ENCODE measurements around the gene ATP6V1F. TPM values are rescaled to one million over a fixed set of nuclear protein-coding genes. Genes with fewer than 3 reads are reported as not detected.

Gene ATP6V1F
- total RNA-seq, 5 donors from 2014 or later (not counting 1 experiment from before 2014, with no cell fraction given), result 62.6 to 78.1 (median 75.5) TPM

- no peaks in the 10 kb centered on the region for H3K9me3 ChIP-seq
- peaks cover 0 to 89% of the 10 kb centered on the region in 2 experiments for H3K27me3 ChIP-seq (replicated peaks in 1 of 2; ENCODE audit: control insufficient read depth in 2 of 2, extremely low read depth in 1 of 2, insufficient read depth in 2 of 2, low read length in 1 of 2)
- no peak overlapping the region for H3K27ac Mint-ChIP-seq
- H3K27ac ChIP-seq (ENCODE audit: low read length), result no peak overlapping the region
- H3K9me3 Mint-ChIP-seq, result no peaks in the 10 kb centered on the region
- H3K4me3 Mint-ChIP-seq, result peak overlapping the region in 1 of 3 donors; percentile 50
- ChIA-PET POLR2A (no interaction called here), CTCF (no interaction called here)
- DNase-seq (no peak), ATAC-seq (replicated peaks in 1 of 4) (no peak)
- H3K36me3 Mint-ChIP-seq, result no peaks in the 10 kb centered on the region
- peaks cover 10 to 30% of the 10 kb centered on the region in 2 donors for H3K27me3 Mint-ChIP-seq
- H3K4me1 ChIP-seq (ENCODE audit: control insufficient read depth in 1 of 2, extremely low read depth in 1 of 2, insufficient read depth in 2 of 2, low read length in 2 of 2), result peaks cover 0 to 8% of the 10 kb centered on the region in 2 experiments
- no peak overlapping the region for H3K4me3 ChIP-seq (ENCODE audit: control insufficient read depth in 1 of 2, extremely low read depth in 1 of 2, low read length in 1 of 2)
- H3K4me1 Mint-ChIP-seq, result peaks cover 0 to 2% (median 0%) of the 10 kb centered on the region in 3 donors
- 65% methylated on average over 2 of the region's 8 CpGs for WGBS (ENCODE audit: insufficient coverage)
- no peaks in the 10 kb centered on the region for H3K36me3 ChIP-seq (ENCODE audit: control insufficient read depth in 2 of 2, extremely low read depth in 1 of 2, insufficient read depth in 1 of 2, low read length in 1 of 2)
These were observed 26.5 kb downstream of the ATP6V1F start for GRCh38 chr7:128889121-128889520.

- H3K36me3 ChIP-seq (ENCODE audit: control insufficient read depth in 2 of 2, extremely low read depth in 1 of 2, insufficient read depth in 1 of 2, low read length in 1 of 2), result no peaks in the 10 kb centered on the region
- H3K27ac ChIP-seq (ENCODE audit: low read length), result no peak overlapping the region
- peaks cover 0 to 78% of the 10 kb centered on the region in 2 experiments for H3K27me3 ChIP-seq (replicated peaks in 1 of 2; ENCODE audit: control insufficient read depth in 2 of 2, extremely low read depth in 1 of 2, insufficient read depth in 2 of 2, low read length in 1 of 2)
- no peaks in the 10 kb centered on the region for H3K9me3 Mint-ChIP-seq
- 10% methylated on average over 49 of the region's 67 CpGs for WGBS (ENCODE audit: insufficient coverage)
- H3K4me1 Mint-ChIP-seq, result peaks cover 0 to 2% (median 0%) of the 10 kb centered on the region in 3 donors
- ChIA-PET POLR2A (no interaction called here), CTCF (no interaction called here)
- peaks cover 10 to 28% of the 10 kb centered on the region in 2 donors for H3K27me3 Mint-ChIP-seq
- no peak overlapping the region for H3K27ac Mint-ChIP-seq
- ATAC-seq (replicated peaks in 1 of 4) (peak; percentile 22 to 43 (median 36)), DNase-seq (peak in 2 of 35 experiments; percentile 10 to 13)
- peaks cover 0 to 5% of the 10 kb centered on the region in 2 experiments for H3K4me1 ChIP-seq (ENCODE audit: control insufficient read depth in 1 of 2, extremely low read depth in 1 of 2, insufficient read depth in 2 of 2, low read length in 2 of 2)
- peak overlapping the region in 1 of 3 donors; percentile 50 for H3K4me3 Mint-ChIP-seq
- peak overlapping the region in 1 of 2 donors; percentile 17 for H3K4me3 ChIP-seq (ENCODE audit: control insufficient read depth in 1 of 2, extremely low read depth in 1 of 2, low read length in 1 of 2)
- no peaks in the 10 kb centered on the region for H3K36me3 Mint-ChIP-seq
- no peaks in the 10 kb centered on the region for H3K9me3 ChIP-seq
These were observed 27.9 kb downstream of the ATP6V1F start for GRCh38 chr7:128890306-128891109.

GRCh38 chr7:128891110-128891941, 28.7 kb downstream of the ATP6V1F start:
- Mint-ChIP-seq H3K36me3 (no peaks in the 10 kb centered on the region), H3K27me3 (peaks cover 4 to 24% of the 10 kb centered on the region in 2 donors), H3K27ac (no peak overlapping the region), H3K9me3 (no peaks in the 10 kb centered on the region), H3K4me1 (peaks cover 0 to 2% (median 0%) of the 10 kb centered on the region in 3 donors), H3K4me3 (peak overlapping the region in 2 of 3 donors; percentile 9 to 16)
- Histone ChIP-seq H3K27ac (ENCODE audit: low read length) (no peak overlapping the region), H3K36me3 (ENCODE audit: control insufficient read depth in 2 of 2, extremely low read depth in 1 of 2, insufficient read depth in 1 of 2, low read length in 1 of 2) (no peaks in the 10 kb centered on the region), H3K4me3 (ENCODE audit: control insufficient read depth in 1 of 2, extremely low read depth in 1 of 2, low read length in 1 of 2) (peak overlapping the region in 1 of 2 donors; percentile 17), H3K27me3 (replicated peaks in 1 of 2; ENCODE audit: control insufficient read depth in 2 of 2, extremely low read depth in 1 of 2, insufficient read depth in 2 of 2, low read length in 1 of 2) (peaks cover 0 to 72% of the 10 kb centered on the region in 2 experiments), H3K9me3 (no peaks in the 10 kb centered on the region), H3K4me1 (ENCODE audit: control insufficient read depth in 1 of 2, extremely low read depth in 1 of 2, insufficient read depth in 2 of 2, low read length in 2 of 2) (peaks cover 0 to 5% of the 10 kb centered on the region in 2 experiments)
- ChIA-PET POLR2A (no interaction called here), CTCF (no interaction called here)
- DNase-seq (peak in 7 of 35 experiments; percentile 14 to 31 (median 27)), ATAC-seq (replicated peaks in 1 of 4) (peak in 3 of 4 experiments; percentile 31 to 78 (median 50))
- WGBS (ENCODE audit: insufficient coverage), result 44% methylated on average over 20 of the region's 41 CpGs

- no peaks in the 10 kb centered on the region for H3K9me3 ChIP-seq
- no peaks in the 10 kb centered on the region for H3K36me3 Mint-ChIP-seq
- 67% methylated on average over 3 of the region's 11 CpGs for WGBS (ENCODE audit: insufficient coverage)
- POLR2A ChIA-PET, result no interaction called here
- ATAC-seq (replicated peaks in 1 of 4) (no peak), DNase-seq (no peak)
- H3K36me3 ChIP-seq (ENCODE audit: control insufficient read depth in 2 of 2, extremely low read depth in 1 of 2, insufficient read depth in 1 of 2, low read length in 1 of 2), result no peaks in the 10 kb centered on the region
- H3K4me3 ChIP-seq (ENCODE audit: control insufficient read depth in 1 of 2, extremely low read depth in 1 of 2, low read length in 1 of 2), result no peak overlapping the region
- H3K4me3 Mint-ChIP-seq, result peak overlapping the region in 2 of 3 donors; percentile 9 to 16
- peaks cover 0 to 2% (median 0%) of the 10 kb centered on the region in 3 donors for H3K4me1 Mint-ChIP-seq
- H3K4me1 ChIP-seq (ENCODE audit: control insufficient read depth in 1 of 2, extremely low read depth in 1 of 2, insufficient read depth in 2 of 2, low read length in 2 of 2), result peaks cover 0 to 5% of the 10 kb centered on the region in 2 experiments
- H3K27me3 Mint-ChIP-seq, result peaks cover 7 to 23% of the 10 kb centered on the region in 2 donors
- H3K27ac ChIP-seq (ENCODE audit: low read length), result no peak overlapping the region
- no peak overlapping the region for H3K27ac Mint-ChIP-seq
- H3K27me3 ChIP-seq (replicated peaks in 1 of 2; ENCODE audit: control insufficient read depth in 2 of 2, extremely low read depth in 1 of 2, insufficient read depth in 2 of 2, low read length in 1 of 2), result peaks cover 0 to 66% of the 10 kb centered on the region in 2 experiments
- H3K9me3 Mint-ChIP-seq, result no peaks in the 10 kb centered on the region
- CTCF ChIA-PET, result no interaction called here
These were observed 29.2 kb downstream of the ATP6V1F start for GRCh38 chr7:128891942-128892269.

DNA sequence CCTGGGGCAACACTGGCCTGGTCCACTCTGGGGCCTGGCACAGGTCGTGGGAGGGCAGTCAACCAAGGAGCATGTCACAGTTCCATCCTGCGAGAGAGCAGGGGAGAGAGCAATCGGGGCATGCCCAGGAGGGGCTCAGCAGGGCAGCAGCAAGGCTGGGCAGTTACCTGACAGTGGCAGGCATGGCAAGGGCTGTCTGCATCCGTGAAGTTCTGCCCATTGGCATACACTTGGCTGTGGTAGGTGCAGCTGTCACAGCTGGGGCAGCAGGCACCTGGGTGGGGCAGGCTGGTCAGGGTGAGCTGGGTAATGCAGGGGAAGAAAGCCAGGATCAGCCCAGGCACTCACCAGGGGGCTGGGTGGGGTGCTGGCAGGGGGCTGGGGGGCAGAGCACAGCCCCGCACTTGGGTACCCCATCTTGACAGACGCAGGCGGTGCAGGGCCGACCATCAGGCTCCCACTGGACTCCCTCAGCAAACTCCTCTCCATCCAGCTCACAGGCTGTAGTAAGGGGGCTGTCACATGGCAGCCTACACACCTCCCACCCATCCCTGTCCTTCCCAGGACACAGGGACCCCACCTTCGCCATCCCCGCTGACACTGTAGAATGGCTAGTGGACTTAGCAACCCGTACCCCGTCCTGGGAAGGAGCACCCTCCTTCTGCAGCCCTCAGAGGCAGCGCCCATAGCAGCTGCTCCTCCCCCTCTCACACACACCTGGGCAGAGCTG, 30.0 kb downstream of the ATP6V1F start:
- 86% methylated on average over 11 of the region's 13 CpGs for WGBS (ENCODE audit: insufficient coverage)
- no peaks in the 10 kb centered on the region for H3K36me3 ChIP-seq (ENCODE audit: control insufficient read depth in 2 of 2, extremely low read depth in 1 of 2, insufficient read depth in 1 of 2, low read length in 1 of 2)
- DNase-seq, result no peak
- H3K27me3 ChIP-seq (replicated peaks in 1 of 2; ENCODE audit: control insufficient read depth in 2 of 2, extremely low read depth in 1 of 2, insufficient read depth in 2 of 2, low read length in 1 of 2), result peaks cover 0 to 58% of the 10 kb centered on the region in 2 experiments
- peaks cover 0 to 5% of the 10 kb centered on the region in 2 experiments for H3K4me1 ChIP-seq (ENCODE audit: control insufficient read depth in 1 of 2, extremely low read depth in 1 of 2, insufficient read depth in 2 of 2, low read length in 2 of 2)
- H3K27me3 Mint-ChIP-seq, result peaks cover 8 to 19% of the 10 kb centered on the region in 2 donors
- ChIA-PET CTCF (no interaction called here), POLR2A (interaction anchor here in 1 of 2 donors (0.6 kb wide), 2 partner anchors 56 to 1878 kb away, joined by 4 to 7 read pairs; no protein-coding TSS in a partner anchor)
- no peaks in the 10 kb centered on the region for H3K9me3 Mint-ChIP-seq
- no peak overlapping the region for H3K27ac ChIP-seq (ENCODE audit: low read length)
- H3K4me1 Mint-ChIP-seq, result peaks cover 0 to 2% (median 0%) of the 10 kb centered on the region in 3 donors
- no peak for ATAC-seq (replicated peaks in 1 of 4)
- no peaks in the 10 kb centered on the region for H3K9me3 ChIP-seq
- H3K36me3 Mint-ChIP-seq, result no peaks in the 10 kb centered on the region
- no peak overlapping the region for H3K4me3 Mint-ChIP-seq
- no peak overlapping the region for H3K4me3 ChIP-seq (ENCODE audit: control insufficient read depth in 1 of 2, extremely low read depth in 1 of 2, low read length in 1 of 2)
- no peak overlapping the region for H3K27ac Mint-ChIP-seq
